ENCODE results near the gene PCDH9.
"Not testable (repeated sequence)": the region's sequence is repeated elsewhere in the genome, so short reads cannot be mapped to it uniquely, and the experiment has no call there.

The PCDH9 gene

DNA sequence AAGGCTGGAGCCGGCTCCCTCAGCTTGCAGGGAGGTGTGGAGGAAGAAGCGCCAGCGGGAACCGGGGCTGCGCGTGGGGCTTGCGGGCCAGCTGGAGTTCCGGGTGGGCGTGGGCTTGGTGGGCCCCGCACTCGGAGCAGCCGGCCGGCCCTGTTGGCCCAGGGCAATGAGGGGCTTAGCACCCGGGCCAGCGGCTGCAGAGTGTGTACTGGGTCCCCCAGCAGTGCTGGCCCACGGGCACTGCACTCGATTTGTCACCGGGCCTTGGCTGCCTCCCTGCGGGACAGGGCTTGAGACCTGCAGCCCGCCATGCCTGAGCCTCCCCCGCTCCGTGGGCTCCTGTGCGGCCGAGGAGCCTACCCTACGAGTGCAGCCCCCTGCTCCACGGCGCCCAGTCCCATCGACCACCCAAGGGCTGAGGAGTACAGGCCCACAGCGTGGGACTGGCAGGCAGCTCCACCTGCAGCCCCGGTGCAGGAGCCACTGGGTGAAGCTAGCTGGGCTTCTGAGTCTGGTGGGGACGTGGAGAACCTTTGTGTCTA is 608.2 kb downstream of the PCDH9 start:
- DNase-seq, result not testable (repeated sequence)

- no peak for DNase-seq
These were observed 611.4 kb downstream of the PCDH9 start for GRCh38 chr13:66618702-66619101.

DNA sequence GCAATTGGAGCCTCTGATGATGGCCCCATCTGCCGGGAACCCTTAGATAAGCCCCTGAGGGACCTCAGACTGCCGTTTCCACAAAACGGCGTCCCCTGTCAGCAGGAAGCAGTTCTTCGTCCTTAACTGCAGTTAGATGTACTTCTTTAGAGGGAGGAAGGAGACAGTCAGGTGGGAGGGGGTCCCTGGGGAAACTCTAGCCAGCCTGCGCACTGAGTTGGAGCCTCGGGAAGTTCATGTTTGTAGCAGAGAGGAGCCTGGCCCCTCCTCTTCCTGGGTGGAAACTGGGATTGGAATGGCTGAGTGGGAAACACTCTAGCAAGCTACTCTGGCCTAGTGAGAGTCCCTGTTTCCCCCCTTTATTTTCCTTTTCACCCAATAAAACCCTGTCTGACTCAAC is 612.4 kb downstream of the PCDH9 start:
- DNase-seq, result no peak

- DNase-seq, result no peak
These were observed 617.2 kb downstream of the PCDH9 start for GRCh38 chr13:66612983-66613382.

DNA sequence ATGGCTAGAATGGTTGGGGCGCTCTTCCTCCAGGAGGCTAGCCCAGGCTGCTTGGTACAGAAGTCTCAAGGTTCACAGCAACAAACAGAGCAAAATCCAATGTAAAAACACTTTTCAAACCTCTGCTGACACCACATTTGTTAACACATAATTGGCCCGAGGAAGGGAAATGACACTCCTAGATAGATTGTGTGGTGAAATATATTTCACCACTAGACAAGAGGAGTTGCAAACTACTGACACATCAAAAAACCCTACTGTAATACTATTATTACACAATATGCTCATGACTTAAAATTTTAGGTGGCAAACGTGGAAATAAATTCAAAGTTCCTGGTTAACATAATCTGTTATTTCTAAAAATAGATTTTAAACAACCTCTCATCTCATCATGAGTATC is 643.6 kb downstream of the PCDH9 start:
- no peak for DNase-seq

- DNase-seq, result no peak
These were observed 644.4 kb downstream of the PCDH9 start for GRCh38 chr13:66585669-66586203.

GRCh38 chr13:66581675-66582074 is 648.5 kb downstream of the PCDH9 start:
- DNase-seq, result no peak

DNA sequence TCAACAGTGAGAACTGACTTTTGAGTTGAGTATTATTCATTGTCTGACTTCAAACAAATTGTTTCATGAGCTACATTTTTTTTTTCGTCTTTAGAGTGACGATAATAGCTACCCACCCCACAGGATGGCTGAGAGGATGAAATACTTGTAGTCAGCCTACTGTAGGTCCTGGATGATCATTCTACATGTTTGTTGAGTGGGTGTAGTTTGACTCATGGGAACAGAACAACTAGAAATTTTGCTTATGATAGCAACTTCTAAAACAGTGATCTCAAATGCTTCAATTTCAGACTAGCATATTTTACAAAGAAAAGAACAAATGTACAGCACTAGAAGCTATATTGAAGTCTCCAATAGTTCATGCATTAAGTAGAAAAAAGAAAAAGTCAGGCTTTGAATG is 651.8 kb downstream of the PCDH9 start:
- DNase-seq, result no peak

DNA sequence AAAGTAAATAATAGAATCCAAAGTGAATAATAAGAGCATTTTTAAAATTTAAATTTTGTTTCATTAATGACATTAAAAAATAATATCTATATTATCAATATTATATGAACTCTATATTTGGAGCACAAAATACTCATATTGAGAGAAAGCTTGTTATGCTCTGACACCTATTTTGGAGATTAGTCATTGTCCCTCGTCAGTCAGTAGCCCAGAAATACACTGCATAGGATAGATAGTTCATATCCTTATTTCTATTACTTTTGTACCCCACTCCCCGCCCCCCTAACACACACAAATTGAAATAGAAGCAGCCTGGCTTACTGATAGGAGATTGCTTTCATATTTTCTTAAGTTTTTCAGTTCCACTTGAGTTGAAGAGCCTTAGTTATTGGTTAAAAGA is 652.8 kb downstream of the PCDH9 start:
- no peak for DNase-seq

DNA sequence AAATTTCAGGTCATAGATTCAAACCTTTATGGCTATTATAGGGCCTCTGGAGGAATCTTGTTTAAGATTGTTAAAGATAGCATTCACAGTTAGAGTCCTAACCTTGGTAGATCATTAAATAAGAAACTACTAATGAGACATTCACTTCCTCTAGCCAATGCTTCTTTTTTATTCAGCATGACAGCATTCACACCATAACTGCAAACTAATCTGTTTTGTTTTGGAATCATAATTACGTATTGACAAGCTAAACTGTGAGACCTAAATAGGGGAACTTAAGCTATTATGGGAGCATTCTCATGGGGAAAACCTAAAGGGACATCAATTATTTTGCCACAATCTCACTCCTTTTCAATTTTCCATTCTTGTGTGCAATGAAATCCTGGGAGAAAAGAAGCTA is 653.8 kb downstream of the PCDH9 start:
- no peak for DNase-seq

- DNase-seq, result no peak
These were observed 655.5 kb downstream of the PCDH9 start for GRCh38 chr13:66574606-66575005.

- DNase-seq, result no peak
These were observed 662.1 kb downstream of the PCDH9 start for GRCh38 chr13:66567899-66568612.

DNA sequence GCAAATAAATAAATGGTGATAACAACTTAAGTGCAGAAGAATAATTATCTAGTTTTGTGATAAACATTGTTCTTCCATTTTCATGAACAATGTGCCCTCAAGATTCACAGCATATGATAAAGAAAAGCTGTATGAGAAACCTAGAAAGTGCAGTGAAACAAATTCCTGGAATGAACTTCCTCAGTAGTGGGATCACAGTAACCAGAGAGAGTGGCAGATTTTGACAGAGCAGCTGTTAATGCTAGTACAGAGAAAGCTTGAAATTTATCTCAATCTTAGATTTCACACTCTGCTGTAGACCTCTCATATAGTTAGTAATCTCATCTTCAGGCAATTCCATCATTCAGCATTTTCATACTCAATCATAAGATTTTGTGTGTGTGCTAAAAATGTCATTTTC is 664.9 kb downstream of the PCDH9 start:
- DNase-seq, result no peak

DNA sequence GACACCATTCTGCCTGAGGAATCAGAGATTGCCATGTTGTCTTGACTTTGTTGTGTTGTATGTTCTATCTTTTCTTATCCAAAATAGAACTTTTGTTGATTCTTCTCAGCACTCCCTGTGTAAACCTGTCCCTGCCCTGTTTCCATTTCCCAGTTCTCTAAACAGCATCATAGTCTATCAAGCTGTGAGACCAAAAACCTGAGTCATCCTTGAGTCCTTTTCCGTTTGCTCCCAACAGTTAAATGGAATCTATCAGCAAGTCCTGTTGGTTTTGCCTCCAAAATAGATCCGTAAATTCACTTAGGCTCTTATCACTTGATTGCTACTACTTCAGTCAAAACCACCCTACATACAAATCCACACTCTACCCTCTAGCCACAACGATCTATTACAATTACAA is 667.1 kb downstream of the PCDH9 start:
- DNase-seq, result no peak

- DNase-seq, result no peak
These were observed 668.1 kb downstream of the PCDH9 start for GRCh38 chr13:66562054-66562453.

- DNase-seq, result no peak
These were observed 669.1 kb downstream of the PCDH9 start for GRCh38 chr13:66560991-66561390.

DNA sequence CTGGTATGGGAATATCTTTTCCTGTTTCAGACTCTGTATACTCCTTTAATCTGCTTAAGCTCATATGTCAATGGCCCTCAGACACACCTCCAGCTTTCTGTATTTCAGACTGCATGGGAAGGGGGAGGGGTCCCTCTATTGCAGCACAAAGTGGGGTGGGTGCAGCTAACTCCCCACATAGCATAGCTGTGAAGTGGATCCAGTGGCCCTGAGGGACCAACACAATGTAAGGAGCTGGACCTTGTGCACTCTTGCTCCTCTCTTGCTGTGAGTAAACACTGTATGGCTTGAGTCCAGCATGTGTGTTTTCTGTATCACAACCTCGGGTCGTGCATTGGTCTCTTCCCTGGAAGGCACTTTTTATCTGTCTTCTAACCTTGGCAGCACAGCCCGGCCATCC is 669.9 kb downstream of the PCDH9 start:
- DNase-seq, result no peak

GRCh38 chr13:66559093-66559492 is 671.0 kb downstream of the PCDH9 start:
- DNase-seq, result no peak

- no peak for DNase-seq
These were observed 671.6 kb downstream of the PCDH9 start for GRCh38 chr13:66558506-66558905.

- DNase-seq, result no peak
These were observed 672.8 kb downstream of the PCDH9 start for GRCh38 chr13:66557357-66557756.

- DNase-seq, result no peak
These were observed 673.8 kb downstream of the PCDH9 start for GRCh38 chr13:66556306-66556705.

DNA sequence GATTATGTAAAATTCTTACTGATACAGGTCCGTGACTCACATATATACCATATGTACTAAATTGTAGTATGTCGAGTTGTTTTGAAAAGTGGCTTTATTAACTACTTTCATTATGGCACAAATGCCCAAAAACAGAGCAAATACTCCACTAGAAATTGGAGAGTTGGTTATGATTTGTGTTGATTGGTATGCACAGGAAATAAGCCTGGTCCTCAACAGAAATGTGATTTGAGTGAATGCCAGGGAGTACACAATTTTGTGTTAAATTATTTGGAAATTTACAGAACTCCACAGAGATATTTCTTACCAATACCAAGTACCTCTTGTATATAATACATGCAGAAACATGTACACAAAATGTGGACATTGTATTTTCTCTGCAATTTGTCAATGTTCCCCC is 676.7 kb downstream of the PCDH9 start:
- DNase-seq, result no peak

- DNase-seq, result no peak
These were observed 679.0 kb downstream of the PCDH9 start for GRCh38 chr13:66551128-66551527.

GRCh38 chr13:66547685-66548084 is 682.5 kb downstream of the PCDH9 start:
- DNase-seq, result no peak
